Measurements from ENCODE around the gene SMIM43.
"Not testable (repeated sequence)": the region's sequence is repeated elsewhere in the genome, so short reads cannot be mapped to it uniquely, and the experiment has no call there.

SMIM43 gene

DNA sequence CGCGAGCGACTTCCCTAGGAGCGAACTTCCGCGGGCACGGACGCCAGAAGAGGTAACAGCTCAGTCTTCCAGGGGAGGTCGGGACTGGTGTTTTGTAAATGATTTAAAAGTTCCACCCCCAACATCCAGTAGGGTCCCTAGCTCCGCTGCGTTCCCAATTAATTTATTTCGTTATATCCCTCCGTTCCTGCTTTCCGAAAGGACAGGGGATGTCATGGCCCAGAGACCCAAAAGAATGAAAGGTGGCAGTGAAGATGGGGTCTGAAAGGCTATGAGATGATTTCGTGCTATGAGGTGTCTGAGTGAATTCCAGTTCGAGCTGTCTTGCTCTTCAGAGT, 373 bp upstream of the SMIM43 start:
- Histone ChIP-seq H3K9me3 (ENCODE audit: control insufficient read depth, insufficient read depth, low read length) (no peaks in the 10 kb centered on the region), H3K27me3 (ENCODE audit: control insufficient read depth, insufficient read depth, low read length) (peaks cover 34% of the 10 kb centered on the region), H3K36me3 (ENCODE audit: control insufficient read depth, insufficient read depth, low read length) (no peaks in the 10 kb centered on the region), H3K4me1 (ENCODE audit: control insufficient read depth, insufficient read depth, low read length) (no peaks in the 10 kb centered on the region; the same call in 1 of the 2 replicates), H3K27ac (ENCODE audit: low read length) (no peak overlapping the region), H3K4me3 (ENCODE audit: low read length) (peak overlapping the region; percentile 51; the same call in 1 of the 2 replicates)
- no peak for DNase-seq (ENCODE audit: low read depth, low spot score)
- no CpG with 5 or more reads among the region's 16 CpGs for WGBS (ENCODE audit: insufficient coverage, insufficient read length)

DNA sequence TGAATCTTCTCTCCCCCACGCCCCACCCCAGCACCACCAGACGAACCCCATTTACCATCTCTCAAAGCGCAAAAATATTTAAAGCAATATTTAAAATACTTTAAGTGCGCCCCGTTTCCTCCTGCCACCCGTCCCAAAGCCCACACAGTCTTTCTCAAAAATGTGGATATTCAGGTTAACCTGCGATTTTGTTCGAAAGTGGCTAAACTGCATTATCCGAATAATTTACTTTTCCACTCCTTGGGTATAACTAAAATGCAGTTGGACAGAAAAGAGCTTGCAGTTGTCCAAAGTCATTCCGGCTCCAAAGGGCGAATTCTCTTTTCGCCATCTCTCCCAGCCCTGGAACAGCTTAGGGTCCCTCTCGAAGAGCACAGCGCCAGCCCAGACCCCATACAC, 662 bp downstream of the SMIM43 start:
- Histone ChIP-seq H3K36me3 (ENCODE audit: control insufficient read depth, insufficient read depth, low read length) (no peaks in the 10 kb centered on the region), H3K27ac (ENCODE audit: low read length) (no peak overlapping the region), H3K4me3 (ENCODE audit: low read length) (peak overlapping the region; percentile 51; the same call in 1 of the 2 replicates), H3K4me1 (ENCODE audit: control insufficient read depth, insufficient read depth, low read length) (no peaks in the 10 kb centered on the region; the same call in 1 of the 2 replicates), H3K27me3 (ENCODE audit: control insufficient read depth, insufficient read depth, low read length) (peaks cover 36% of the 10 kb centered on the region), H3K9me3 (ENCODE audit: control insufficient read depth, insufficient read depth, low read length) (no peaks in the 10 kb centered on the region)
- no peak for DNase-seq (ENCODE audit: low read depth, low spot score)
- WGBS (ENCODE audit: insufficient coverage, insufficient read length), result no CpG with 5 or more reads among the region's 14 CpGs

DNA sequence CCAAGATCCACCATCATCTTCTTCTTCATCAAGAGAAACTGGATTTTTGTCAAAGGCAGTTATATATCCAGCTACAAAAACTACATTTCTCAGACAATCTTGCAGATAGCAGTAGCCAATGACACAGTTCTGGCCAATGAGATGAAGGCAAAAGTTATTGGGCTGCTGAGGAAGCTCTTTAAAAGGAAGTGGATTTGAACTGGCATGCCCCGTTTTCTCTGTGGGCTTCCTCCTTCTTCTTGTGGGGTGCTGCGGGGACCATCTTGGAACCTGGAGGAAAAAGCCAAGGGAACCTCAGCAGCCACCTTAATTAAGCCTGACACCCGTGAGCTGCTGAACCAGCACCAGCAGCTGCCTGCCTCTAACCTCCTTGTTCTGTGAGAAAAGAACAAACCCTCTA, 4.8 kb downstream of the SMIM43 start:
- H3K9me3 ChIP-seq (ENCODE audit: control insufficient read depth, insufficient read depth, low read length), result no peaks in the 10 kb centered on the region
- no peaks in the 10 kb centered on the region for H3K4me1 ChIP-seq (ENCODE audit: control insufficient read depth, insufficient read depth, low read length)
- no peak overlapping the region for H3K27ac ChIP-seq (ENCODE audit: low read length)
- peaks cover 20% of the 10 kb centered on the region for H3K27me3 ChIP-seq (ENCODE audit: control insufficient read depth, insufficient read depth, low read length)
- no peaks in the 10 kb centered on the region for H3K36me3 ChIP-seq (ENCODE audit: control insufficient read depth, insufficient read depth, low read length)
- H3K4me3 ChIP-seq (ENCODE audit: low read length), result no peak overlapping the region
- WGBS (ENCODE audit: insufficient coverage, insufficient read length), result no CpG with 5 or more reads among the region's 3 CpGs
- DNase-seq (ENCODE audit: low read depth, low spot score), result no peak

DNA sequence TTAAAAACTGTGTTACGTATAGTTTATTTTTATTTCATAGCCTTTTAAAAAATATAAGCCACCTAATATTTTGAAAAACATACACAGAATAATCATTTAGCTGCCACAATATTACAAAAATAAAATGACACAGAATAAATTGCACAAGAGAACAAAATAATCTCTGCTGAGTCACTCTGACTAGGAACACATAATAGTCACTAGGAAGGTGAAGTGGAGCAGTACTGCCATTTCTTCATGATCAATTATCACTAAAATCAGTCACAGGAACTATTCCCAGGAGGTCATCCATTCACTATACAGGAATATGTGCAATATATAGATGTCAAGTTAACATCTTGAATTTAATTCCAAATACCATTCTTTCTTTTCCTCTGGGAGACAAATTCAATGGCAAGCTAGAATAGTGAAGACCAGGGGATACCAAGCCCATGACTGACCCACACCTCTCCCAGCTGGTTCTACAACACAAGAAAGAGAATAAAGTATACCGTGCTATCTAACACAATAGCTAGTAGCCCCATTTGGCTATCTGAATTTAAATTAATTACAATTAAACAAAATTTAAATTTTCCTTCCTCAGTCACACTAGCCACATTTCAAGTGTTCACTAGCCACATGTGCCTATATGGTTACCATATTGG, 5.9 kb downstream of the SMIM43 start:
- Histone ChIP-seq H3K4me1 (ENCODE audit: control insufficient read depth, insufficient read depth, low read length) (no peaks in the 10 kb centered on the region), H3K9me3 (ENCODE audit: control insufficient read depth, insufficient read depth, low read length) (no peaks in the 10 kb centered on the region), H3K4me3 (ENCODE audit: low read length) (no peak overlapping the region), H3K36me3 (ENCODE audit: control insufficient read depth, insufficient read depth, low read length) (no peaks in the 10 kb centered on the region), H3K27me3 (ENCODE audit: control insufficient read depth, insufficient read depth, low read length) (peaks cover 10% of the 10 kb centered on the region), H3K27ac (ENCODE audit: low read length) (no peak overlapping the region)
- WGBS (ENCODE audit: insufficient coverage, insufficient read length), result no CpG with 5 or more reads among the region's 2 CpGs
- DNase-seq (ENCODE audit: low read depth, low spot score), result no peak

DNA sequence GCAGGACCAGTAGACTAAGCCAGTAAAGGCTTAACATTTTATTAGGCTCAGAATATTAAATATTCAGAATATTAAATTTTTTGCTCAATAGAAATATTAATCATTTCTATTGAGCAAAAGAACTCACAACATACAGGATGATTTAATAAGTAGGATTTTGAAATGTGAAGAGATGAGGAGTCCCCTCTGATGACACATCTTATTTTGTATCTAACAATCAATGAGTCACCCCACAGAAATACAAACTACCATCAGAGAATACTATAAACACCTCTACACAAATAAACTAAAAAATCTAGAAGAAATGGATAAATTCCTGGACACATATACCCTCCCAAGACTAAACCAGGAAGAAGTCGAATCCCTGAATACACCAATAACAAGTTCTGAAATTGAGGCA, 12.8 kb downstream of the SMIM43 start:
- H3K36me3 ChIP-seq (ENCODE audit: control insufficient read depth, insufficient read depth, low read length); H3K27ac ChIP-seq (ENCODE audit: low read length); H3K4me1 ChIP-seq (ENCODE audit: control insufficient read depth, insufficient read depth, low read length); DNase-seq (ENCODE audit: low read depth, low spot score); H3K9me3 ChIP-seq (ENCODE audit: control insufficient read depth, insufficient read depth, low read length); H3K4me3 ChIP-seq (ENCODE audit: low read length): not testable (repeated sequence)
- no CpG with 5 or more reads among the region's 1 CpG for WGBS (ENCODE audit: insufficient coverage, insufficient read length)
- H3K27me3 ChIP-seq (ENCODE audit: control insufficient read depth, insufficient read depth, low read length), result peaks cover 11% of the 10 kb centered on the region; the same call in 1 of the 2 replicates

DNA sequence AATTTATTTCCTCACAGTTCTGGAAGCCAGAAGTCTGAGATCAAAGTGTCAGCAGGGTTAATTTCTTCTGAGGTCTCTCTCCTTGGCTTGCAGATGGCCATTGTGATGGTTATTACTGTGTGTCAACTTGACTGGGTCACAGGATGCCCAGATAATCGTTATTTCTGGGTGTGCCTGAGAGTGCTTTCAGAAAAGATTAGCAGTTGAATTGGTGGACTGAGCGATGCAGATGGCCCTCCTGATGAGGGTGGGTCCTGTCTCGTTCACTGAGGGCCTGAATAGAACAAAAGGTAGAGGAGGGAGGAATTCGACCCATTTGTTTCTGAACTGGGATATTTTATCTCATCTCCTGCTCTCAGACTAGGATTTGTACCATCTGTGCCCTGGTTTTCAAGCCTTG, 15.7 kb downstream of the SMIM43 start:
- Histone ChIP-seq H3K27me3 (ENCODE audit: control insufficient read depth, insufficient read depth, low read length) (peaks cover 11% of the 10 kb centered on the region; the same call in 1 of the 2 replicates), H3K4me3 (ENCODE audit: low read length) (no peak overlapping the region), H3K4me1 (ENCODE audit: control insufficient read depth, insufficient read depth, low read length) (no peaks in the 10 kb centered on the region; the same call in 1 of the 2 replicates), H3K9me3 (ENCODE audit: control insufficient read depth, insufficient read depth, low read length) (no peaks in the 10 kb centered on the region), H3K36me3 (ENCODE audit: control insufficient read depth, insufficient read depth, low read length) (no peaks in the 10 kb centered on the region), H3K27ac (ENCODE audit: low read length) (no peak overlapping the region)
- peak; percentile 92 for DNase-seq (ENCODE audit: low read depth, low spot score)
- WGBS (ENCODE audit: insufficient coverage, insufficient read length), result no CpG with 5 or more reads among the region's 4 CpGs

DNA sequence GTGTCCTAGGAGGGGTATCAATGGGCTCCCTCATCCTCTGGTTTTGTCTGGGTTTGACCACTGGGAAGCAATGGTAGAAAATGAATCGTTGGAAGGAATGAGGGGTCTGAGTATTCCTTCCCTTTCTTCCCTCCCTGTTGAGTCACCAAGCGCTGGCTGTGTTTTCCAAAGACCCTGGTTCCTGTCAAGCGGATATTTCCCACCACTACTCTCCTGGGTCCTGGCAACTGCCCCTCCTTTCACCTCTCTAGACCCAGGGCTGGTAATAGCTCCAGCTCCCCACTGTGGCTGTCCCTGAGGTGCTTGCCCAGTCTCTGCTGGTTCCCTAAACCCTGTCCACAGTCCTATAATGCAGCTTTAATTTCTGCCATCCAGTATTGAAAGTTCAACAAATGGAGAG, 22.2 kb downstream of the SMIM43 start:
- H3K9me3 ChIP-seq (ENCODE audit: control insufficient read depth, insufficient read depth, low read length), result no peaks in the 10 kb centered on the region
- no peak overlapping the region for H3K27ac ChIP-seq (ENCODE audit: low read length)
- H3K27me3 ChIP-seq (ENCODE audit: control insufficient read depth, insufficient read depth, low read length), result peaks cover 4% of the 10 kb centered on the region; the same call in 1 of the 2 replicates
- no CpG with 5 or more reads among the region's 3 CpGs for WGBS (ENCODE audit: insufficient coverage, insufficient read length)
- H3K36me3 ChIP-seq (ENCODE audit: control insufficient read depth, insufficient read depth, low read length), result no peaks in the 10 kb centered on the region
- H3K4me3 ChIP-seq (ENCODE audit: low read length), result no peak overlapping the region
- DNase-seq (ENCODE audit: low read depth, low spot score), result no peak
- H3K4me1 ChIP-seq (ENCODE audit: control insufficient read depth, insufficient read depth, low read length), result no peaks in the 10 kb centered on the region

DNA sequence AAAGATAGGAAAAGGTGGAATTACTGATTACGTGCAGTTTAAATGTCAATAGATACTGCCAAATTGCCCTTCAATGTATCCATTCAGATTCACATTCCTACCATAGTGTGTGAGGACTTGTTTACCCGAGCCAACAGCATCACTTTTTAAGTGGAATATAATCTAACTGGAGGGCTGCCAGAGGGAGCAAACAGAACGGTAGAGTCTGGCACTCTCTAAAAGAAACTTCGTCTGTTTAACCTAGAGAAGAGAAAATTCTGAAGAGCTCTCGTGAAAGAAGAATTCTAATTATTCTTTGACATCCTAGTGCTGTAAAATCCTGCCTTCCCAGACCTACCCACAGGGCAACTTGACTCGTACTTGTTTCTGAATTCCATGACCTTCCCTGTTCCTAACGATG, 23.2 kb downstream of the SMIM43 start:
- no peak overlapping the region for H3K27ac ChIP-seq (ENCODE audit: low read length)
- no CpG with 5 or more reads among the region's 7 CpGs for WGBS (ENCODE audit: insufficient coverage, insufficient read length)
- no peaks in the 10 kb centered on the region for H3K36me3 ChIP-seq (ENCODE audit: control insufficient read depth, insufficient read depth, low read length)
- no peaks in the 10 kb centered on the region for H3K27me3 ChIP-seq (ENCODE audit: control insufficient read depth, insufficient read depth, low read length)
- no peaks in the 10 kb centered on the region for H3K9me3 ChIP-seq (ENCODE audit: control insufficient read depth, insufficient read depth, low read length)
- H3K4me1 ChIP-seq (ENCODE audit: control insufficient read depth, insufficient read depth, low read length), result no peaks in the 10 kb centered on the region
- DNase-seq (ENCODE audit: low read depth, low spot score), result no peak
- no peak overlapping the region for H3K4me3 ChIP-seq (ENCODE audit: low read length)

DNA sequence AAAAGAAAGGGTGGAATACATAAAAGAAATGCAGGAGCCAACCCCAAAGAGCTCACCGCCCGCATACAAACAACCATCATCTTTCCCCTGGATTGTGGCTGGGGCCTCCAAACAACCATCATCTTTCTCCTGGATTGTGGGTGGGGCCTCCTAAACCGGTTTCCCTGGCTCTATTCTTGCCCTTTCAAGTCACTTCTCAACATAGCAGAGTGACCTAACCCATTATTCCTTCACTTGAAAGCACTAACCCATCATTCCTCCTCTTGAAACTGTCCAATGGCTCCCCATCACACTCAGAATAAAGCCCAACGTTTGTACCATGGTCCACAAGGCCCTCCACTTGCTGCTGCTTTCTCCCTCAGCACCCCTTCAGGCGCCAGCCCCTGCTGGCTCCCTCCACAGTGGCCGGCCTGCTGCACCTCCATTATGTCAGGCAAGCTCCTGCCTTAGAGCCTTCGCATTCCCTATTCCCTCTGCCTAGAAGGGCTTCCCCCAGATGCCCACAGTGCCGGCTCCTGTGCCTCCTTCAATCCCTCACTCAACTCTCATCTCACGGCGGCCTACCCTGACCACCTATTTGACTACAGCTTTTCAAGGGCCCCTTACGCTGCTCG, 24.1 kb downstream of the SMIM43 start:
- no peak for DNase-seq (ENCODE audit: low read depth, low spot score)
- Histone ChIP-seq H3K27ac (ENCODE audit: low read length) (no peak overlapping the region), H3K27me3 (ENCODE audit: control insufficient read depth, insufficient read depth, low read length) (no peaks in the 10 kb centered on the region), H3K4me3 (ENCODE audit: low read length) (no peak overlapping the region), H3K36me3 (ENCODE audit: control insufficient read depth, insufficient read depth, low read length) (no peaks in the 10 kb centered on the region), H3K4me1 (ENCODE audit: control insufficient read depth, insufficient read depth, low read length) (no peaks in the 10 kb centered on the region), H3K9me3 (ENCODE audit: control insufficient read depth, insufficient read depth, low read length) (no peaks in the 10 kb centered on the region)
- WGBS (ENCODE audit: insufficient coverage, insufficient read length), result no CpG with 5 or more reads among the region's 12 CpGs

DNA sequence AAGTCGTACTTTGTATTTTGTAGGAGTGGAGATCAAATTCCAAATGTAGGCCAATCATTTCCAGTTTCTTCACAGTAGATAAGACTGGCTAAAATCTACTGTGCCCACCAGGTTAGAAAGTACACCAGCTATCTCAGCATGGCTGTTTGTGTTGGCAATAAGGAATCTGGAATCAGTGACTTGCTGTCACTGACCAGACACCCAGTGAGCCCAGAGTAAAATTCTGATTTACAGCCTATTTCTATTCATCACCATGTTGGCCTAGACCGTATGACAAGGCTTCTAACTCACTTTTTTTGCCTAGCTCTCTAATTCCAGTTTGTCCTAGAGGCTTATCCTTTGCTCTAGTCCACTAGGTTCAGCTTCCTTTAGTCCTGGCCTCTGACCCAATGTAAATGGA, 25.4 kb downstream of the SMIM43 start:
- Histone ChIP-seq H3K27ac (ENCODE audit: low read length) (no peak overlapping the region), H3K9me3 (ENCODE audit: control insufficient read depth, insufficient read depth, low read length) (no peaks in the 10 kb centered on the region), H3K4me1 (ENCODE audit: control insufficient read depth, insufficient read depth, low read length) (no peaks in the 10 kb centered on the region), H3K4me3 (ENCODE audit: low read length) (no peak overlapping the region), H3K36me3 (ENCODE audit: control insufficient read depth, insufficient read depth, low read length) (no peaks in the 10 kb centered on the region), H3K27me3 (ENCODE audit: control insufficient read depth, insufficient read depth, low read length) (no peaks in the 10 kb centered on the region)
- no peak for DNase-seq (ENCODE audit: low read depth, low spot score)
- WGBS (ENCODE audit: insufficient coverage, insufficient read length), result no CpG with 5 or more reads among the region's 2 CpGs
